Measurements from ENCODE around the gene ENPP6. TPM values are rescaled to one million over a fixed set of nuclear protein-coding genes. Genes with fewer than 3 reads are reported as not detected.

ENPP6 gene
- total and polyA plus RNA-seq, 4 donors: 0.05 to 0.08 (median 0.05) TPM; not detected in 1

GRCh38 chr4:184267206-184267608 lies 49.5 kb upstream of the ENPP6 start:
- no peak overlapping the region for H3K27ac ChIP-seq (ENCODE audit: low read depth in 1 of 2, low read length in 2 of 2)
- DNase-seq (ENCODE audit: low spot score): peak; percentile 21
- no peak overlapping the region for H3K9ac ChIP-seq (ENCODE audit: low read depth in 1 of 2, low read length in 2 of 2)
- peaks cover 0 to 2% (median 0%) of the 10 kb centered on the region in 4 donors for H3K4me1 ChIP-seq (ENCODE audit: control insufficient read depth in 4 of 4, insufficient read depth in 4 of 4, low read length in 3 of 4)
- no peak overlapping the region for H3K4me3 ChIP-seq (ENCODE audit: low read depth in 1 of 3, low read length in 3 of 3)
- no peaks in the 10 kb centered on the region for H3K36me3 ChIP-seq (ENCODE audit: control insufficient read depth in 4 of 4, insufficient read depth in 3 of 4, low read depth in 1 of 4, low read length in 3 of 4)
- H3K27me3 ChIP-seq (ENCODE audit: control insufficient read depth in 4 of 4, insufficient read depth in 4 of 4, low read length in 3 of 4): no peaks in the 10 kb centered on the region
- no peaks in the 10 kb centered on the region for H3K9me3 ChIP-seq (ENCODE audit: control insufficient read depth in 4 of 4, low read length in 3 of 4)
- no peak for TF ChIP-seq RAD21 (IDR thresholded peaks at IDR 0.05)
- no peak for TF ChIP-seq JUND (IDR thresholded peaks at IDR 0.05)
- 75% methylated on average over 1 of the region's 1 CpG for WGBS

GRCh38 chr4:184265546-184266351 lies 48.1 kb upstream of the ENPP6 start:
- Histone ChIP-seq H3K4me3 (ENCODE audit: low read depth in 1 of 3, low read length in 3 of 3) (no peak overlapping the region), H3K27me3 (ENCODE audit: control insufficient read depth in 4 of 4, insufficient read depth in 4 of 4, low read length in 3 of 4) (no peaks in the 10 kb centered on the region), H3K27ac (ENCODE audit: low read depth in 1 of 2, low read length in 2 of 2) (no peak overlapping the region), H3K9ac (ENCODE audit: low read depth in 1 of 2, low read length in 2 of 2) (peak overlapping the region in 1 of 2 donors; percentile 7), H3K9me3 (ENCODE audit: control insufficient read depth in 4 of 4, low read length in 3 of 4) (no peaks in the 10 kb centered on the region), H3K36me3 (ENCODE audit: control insufficient read depth in 4 of 4, insufficient read depth in 3 of 4, low read depth in 1 of 4, low read length in 3 of 4) (no peaks in the 10 kb centered on the region), H3K4me1 (ENCODE audit: control insufficient read depth in 4 of 4, insufficient read depth in 4 of 4, low read length in 3 of 4) (peaks cover 0 to 2% (median 0%) of the 10 kb centered on the region in 4 donors)
- DNase-seq (ENCODE audit: low spot score): peak; percentile 20
- WGBS: 85% methylated on average over 16 of the region's 16 CpGs
- no peak for TF ChIP-seq HNF4G (IDR thresholded peaks at IDR 0.05)
- TF ChIP-seq RAD21 (IDR thresholded peaks at IDR 0.05): no peak

- H3K9ac ChIP-seq (ENCODE audit: low read depth in 1 of 2, low read length in 2 of 2): no peak overlapping the region
- peak; percentile 94 for DNase-seq (ENCODE audit: low spot score)
- H3K36me3 ChIP-seq (ENCODE audit: control insufficient read depth in 4 of 4, insufficient read depth in 3 of 4, low read depth in 1 of 4, low read length in 3 of 4): no peaks in the 10 kb centered on the region
- no peak overlapping the region for H3K4me3 ChIP-seq (ENCODE audit: low read depth in 1 of 3, low read length in 3 of 3)
- no peaks in the 10 kb centered on the region for H3K9me3 ChIP-seq (ENCODE audit: control insufficient read depth in 4 of 4, low read length in 3 of 4)
- H3K27me3 ChIP-seq (ENCODE audit: control insufficient read depth in 4 of 4, insufficient read depth in 4 of 4, low read length in 3 of 4): no peaks in the 10 kb centered on the region
- no peak overlapping the region for H3K27ac ChIP-seq (ENCODE audit: low read depth in 1 of 2, low read length in 2 of 2)
- peaks cover 0 to 2% (median 0%) of the 10 kb centered on the region in 4 donors for H3K4me1 ChIP-seq (ENCODE audit: control insufficient read depth in 4 of 4, insufficient read depth in 4 of 4, low read length in 3 of 4)
- 18% methylated on average over 19 of the region's 19 CpGs for WGBS
- no peak for TF ChIP-seq FOXA2 (IDR thresholded peaks at IDR 0.05)
- peak; percentile 10 to 59 for TF ChIP-seq HNF4A (conservative IDR thresholded peaks at IDR 0.05)
- TF ChIP-seq JUND (IDR thresholded peaks at IDR 0.05): no peak
- TF ChIP-seq HNF4G (IDR thresholded peaks at IDR 0.05): no peak
- TF ChIP-seq MAX (IDR thresholded peaks at IDR 0.05): no peak
- no peak for TF ChIP-seq ATF3 (IDR thresholded peaks at IDR 0.05)
- TF ChIP-seq GABPA (IDR thresholded peaks at IDR 0.05 in 1 of 2, conservative IDR thresholded peaks at IDR 0.05 in 1 of 2): peak in 1 of 2 donors; percentile 36
- TF ChIP-seq SP1 (IDR thresholded peaks at IDR 0.05): peak; percentile 52
- TF ChIP-seq RAD21 (IDR thresholded peaks at IDR 0.05): peak; percentile 97 to 98
- peak in 1 of 2 donors; percentile 64 for TF ChIP-seq RXRA (IDR thresholded peaks at IDR 0.05)
- TF ChIP-seq EGR1 (IDR thresholded peaks at IDR 0.05; ENCODE audit: low read depth in 2 of 2): no peak
- TF ChIP-seq YY1 (IDR thresholded peaks at IDR 0.05): peak; percentile 73
- peak; percentile 13 for TF ChIP-seq REST (IDR thresholded peaks at IDR 0.05)
- TF ChIP-seq TAF1 (conservative IDR thresholded peaks at IDR 0.05): no peak
- no peak for TF ChIP-seq ZBTB33 (IDR thresholded peaks at IDR 0.05)
- TF ChIP-seq NR2F2 (IDR thresholded peaks at IDR 0.05): no peak
- TF ChIP-seq CTCF (IDR thresholded peaks at IDR 0.05; ENCODE audit: low read depth, low read length, missing input control): peak; percentile 88
- TF ChIP-seq FOXA1 (IDR thresholded peaks at IDR 0.05): no peak
Measured at GRCh38 chr4:184263910-184264732, 46.4 kb upstream of the ENPP6 start.
